ENCODE measurements around the gene USH1C.

Gene USH1C

GRCh38 chr11:17477084-17477333, 67.2 kb downstream of the USH1C start:
- peaks cover 74% of the 10 kb centered on the region for H3K27me3 Mint-ChIP-seq (ENCODE audit: low read depth, poor library complexity)
- H3K4me1 Mint-ChIP-seq, result peaks cover 43% of the 10 kb centered on the region
- TF ChIP-seq CTCF (IDR thresholded peaks at IDR 0.05), result no peak
- H3K36me3 Mint-ChIP-seq (ENCODE audit: low read depth), result no peaks in the 10 kb centered on the region
- no peaks in the 10 kb centered on the region for H3K9me3 Mint-ChIP-seq
- H3K4me3 Mint-ChIP-seq, result peak overlapping the region; percentile 68
- no peak for DNase-seq
- H3K27ac Mint-ChIP-seq, result no peak overlapping the region

GRCh38 chr11:17476317-17477083, 67.7 kb downstream of the USH1C start, which contains the start of gene ABCC8:
Gene ABCC8, minus strand, starts transcription at chr11:17476845. Its CDS starts 69 bp downstream, at chr11:17476776.
- peaks cover 74% of the 10 kb centered on the region for H3K27me3 Mint-ChIP-seq (ENCODE audit: low read depth, poor library complexity)
- H3K4me1 Mint-ChIP-seq, result peaks cover 43% of the 10 kb centered on the region
- H3K27ac Mint-ChIP-seq, result no peak within 1 kb of the TSS

GRCh38 chr11:17475666-17476316, 68.4 kb downstream of the USH1C start:
- H3K27me3 Mint-ChIP-seq (ENCODE audit: low read depth, poor library complexity), result peaks cover 73% of the 10 kb centered on the region
- H3K4me3 Mint-ChIP-seq, result peak overlapping the region; percentile 86
- H3K9me3 Mint-ChIP-seq, result no peaks in the 10 kb centered on the region

More at GRCh38 chr11:17476317-17477083, 67.7 kb downstream of the USH1C start, which contains the start of gene ABCC8:
- no peaks in the 10 kb centered on the region for H3K36me3 Mint-ChIP-seq (ENCODE audit: low read depth)
- H3K9me3 Mint-ChIP-seq, result no peaks in the 10 kb centered on the region
- TF ChIP-seq CTCF (IDR thresholded peaks at IDR 0.05), result no peak
- peak; percentile 62 for DNase-seq
- H3K4me3 Mint-ChIP-seq, result peak within 1 kb of the TSS; percentile 86

GRCh38 chr11:17473071-17473744, 71.0 kb downstream of the USH1C start:
- H3K27ac Mint-ChIP-seq, result no peak overlapping the region
- DNase-seq, result peak; percentile 58

More at GRCh38 chr11:17475666-17476316, 68.4 kb downstream of the USH1C start:
- Mint-ChIP-seq H3K27ac (no peak overlapping the region), H3K36me3 (ENCODE audit: low read depth) (no peaks in the 10 kb centered on the region), H3K4me1 (peaks cover 37% of the 10 kb centered on the region)
- DNase-seq, result peak; percentile 52
- no peak for TF ChIP-seq CTCF (IDR thresholded peaks at IDR 0.05)

GRCh38 chr11:17472467-17472866, 71.7 kb downstream of the USH1C start:
- DNase-seq, result no peak
- no peak overlapping the region for H3K4me3 Mint-ChIP-seq
- TF ChIP-seq CTCF (IDR thresholded peaks at IDR 0.05), result no peak
- no peak overlapping the region for H3K27ac Mint-ChIP-seq
- H3K27me3 Mint-ChIP-seq (ENCODE audit: low read depth, poor library complexity), result peaks cover 52% of the 10 kb centered on the region
- H3K4me1 Mint-ChIP-seq, result peaks cover 25% of the 10 kb centered on the region
- H3K36me3 Mint-ChIP-seq (ENCODE audit: low read depth), result no peaks in the 10 kb centered on the region
- no peaks in the 10 kb centered on the region for H3K9me3 Mint-ChIP-seq

More at GRCh38 chr11:17473071-17473744, 71.0 kb downstream of the USH1C start:
- H3K4me3 Mint-ChIP-seq, result no peak overlapping the region
- no peaks in the 10 kb centered on the region for H3K9me3 Mint-ChIP-seq
- H3K27me3 Mint-ChIP-seq (ENCODE audit: low read depth, poor library complexity), result peaks cover 59% of the 10 kb centered on the region
- H3K36me3 Mint-ChIP-seq (ENCODE audit: low read depth), result no peaks in the 10 kb centered on the region
- peaks cover 25% of the 10 kb centered on the region for H3K4me1 Mint-ChIP-seq
- peak; percentile 50 for TF ChIP-seq CTCF (IDR thresholded peaks at IDR 0.05)

All from nephron progenitor cell (in vitro differentiated cells).